GM18502 (cell line): ENCODE results near the gene TSEN54.
A peak's percentile ranks its signal among the peaks of the same experiment; 100 is the strongest.
"Not testable (repeated sequence)": the region's sequence is repeated elsewhere in the genome, so short reads cannot be mapped to it uniquely, and the experiment has no call there.

Experiments used
- ATAC-seq: cut with Tn5 transposase; IDR thresholded peaks from one replicate; pipeline ENCODE4 v1.9.1; 2021; ENCODE audit warnings: mild to moderate bottlenecking; ENCODE audit not compliant: unreplicated experiment, poor library complexity

The TSEN54 gene

GRCh38 chr17:75515496-75516254 is 653 bp upstream of the TSEN54 start, which contains the start of gene CASKIN2:
TSS of gene CASKIN2 (minus strand) at chr17:75515537. CDS start at chr17:75513804, 1,733 bp downstream.
- peak; percentile 59 for ATAC-seq

DNA sequence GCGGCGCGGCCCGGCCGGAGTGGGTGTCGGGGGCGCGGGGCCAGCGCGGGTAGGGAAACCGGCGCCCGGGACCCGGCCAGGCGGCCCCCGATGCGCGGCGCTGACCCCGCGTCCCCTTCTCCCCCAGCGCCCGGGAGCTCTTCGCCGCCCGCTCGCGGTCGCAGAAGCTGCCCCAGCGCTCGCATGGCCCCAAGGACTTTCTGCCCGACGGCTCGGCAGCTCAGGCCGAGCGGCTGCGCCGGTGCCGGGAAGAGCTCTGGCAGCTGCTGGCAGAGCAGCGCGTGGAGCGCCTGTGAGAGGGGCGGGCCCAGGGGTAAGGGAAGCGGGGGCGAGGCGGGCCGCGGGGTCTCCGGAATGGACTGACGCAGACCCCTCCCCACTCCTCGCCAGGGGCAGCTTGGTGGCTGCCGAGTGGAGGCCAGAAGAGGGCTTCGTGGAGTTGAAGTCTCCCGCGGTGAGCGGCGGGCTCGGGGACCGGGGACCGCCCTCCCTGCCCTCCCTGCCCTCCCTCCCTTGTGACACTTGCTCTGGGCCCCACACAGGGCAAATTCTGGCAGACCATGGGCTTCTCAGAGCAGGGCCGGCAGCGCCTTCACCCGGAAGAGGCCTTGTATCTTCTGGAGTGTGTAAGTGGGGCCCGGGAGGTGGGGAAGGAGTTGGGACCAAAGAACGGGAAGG is 430 bp downstream of the TSEN54 start:
- peak; percentile 21 for ATAC-seq

- ATAC-seq, result no peak
Measured at GRCh38 chr17:75517297-75517865, 1.1 kb downstream of the TSEN54 start.

DNA sequence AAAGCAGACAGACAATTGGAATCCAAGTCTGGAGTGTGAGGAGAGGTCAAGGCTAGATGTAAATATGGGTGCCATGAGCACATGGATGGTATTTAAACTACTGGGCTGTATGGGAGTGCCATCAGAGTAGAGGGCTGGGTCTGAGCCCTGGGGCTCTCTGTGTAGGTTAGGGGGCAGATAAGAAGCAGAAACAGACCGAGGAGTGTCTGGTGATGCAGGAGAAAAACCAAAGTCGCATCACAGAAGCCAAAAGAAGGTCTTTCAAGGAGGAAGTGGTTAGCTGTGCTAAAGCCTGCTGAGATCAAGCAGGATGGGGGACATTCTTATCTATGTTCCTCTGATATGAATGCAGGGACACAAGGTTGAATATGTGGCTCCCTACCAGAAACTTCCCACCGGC is 1.9 kb downstream of the TSEN54 start:
- ATAC-seq, result no peak

- no peak for ATAC-seq
Measured at GRCh38 chr17:75518983-75519537, 2.7 kb downstream of the TSEN54 start.

DNA sequence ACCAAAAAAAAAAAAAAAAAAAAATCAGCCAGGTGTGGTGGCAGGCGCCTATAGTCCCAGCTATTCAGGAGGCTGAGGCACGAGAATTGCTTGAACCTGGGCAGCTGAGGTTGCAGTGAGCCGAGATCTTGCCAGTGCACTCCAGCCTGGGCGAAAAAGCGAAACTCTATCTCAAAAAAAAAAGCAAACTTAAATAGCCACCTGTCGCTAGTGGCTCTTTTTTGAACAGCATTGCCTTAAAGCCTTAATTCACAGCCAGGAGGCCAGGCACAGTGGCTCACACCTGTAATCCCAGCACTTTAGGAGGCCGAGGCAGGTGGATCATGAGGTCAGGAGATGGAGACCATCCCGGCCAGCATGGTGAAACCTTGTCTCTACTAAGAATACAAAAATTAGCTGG is 4.1 kb downstream of the TSEN54 start:
- ATAC-seq, result not testable (repeated sequence)

- ATAC-seq, result no peak
Measured at GRCh38 chr17:75521290-75521689, 5.0 kb downstream of the TSEN54 start.

- no peak for ATAC-seq
Measured at GRCh38 chr17:75521951-75522727, 5.8 kb downstream of the TSEN54 start.

- no peak for ATAC-seq
Measured at GRCh38 chr17:75523647-75524046, 7.3 kb downstream of the TSEN54 start.

DNA sequence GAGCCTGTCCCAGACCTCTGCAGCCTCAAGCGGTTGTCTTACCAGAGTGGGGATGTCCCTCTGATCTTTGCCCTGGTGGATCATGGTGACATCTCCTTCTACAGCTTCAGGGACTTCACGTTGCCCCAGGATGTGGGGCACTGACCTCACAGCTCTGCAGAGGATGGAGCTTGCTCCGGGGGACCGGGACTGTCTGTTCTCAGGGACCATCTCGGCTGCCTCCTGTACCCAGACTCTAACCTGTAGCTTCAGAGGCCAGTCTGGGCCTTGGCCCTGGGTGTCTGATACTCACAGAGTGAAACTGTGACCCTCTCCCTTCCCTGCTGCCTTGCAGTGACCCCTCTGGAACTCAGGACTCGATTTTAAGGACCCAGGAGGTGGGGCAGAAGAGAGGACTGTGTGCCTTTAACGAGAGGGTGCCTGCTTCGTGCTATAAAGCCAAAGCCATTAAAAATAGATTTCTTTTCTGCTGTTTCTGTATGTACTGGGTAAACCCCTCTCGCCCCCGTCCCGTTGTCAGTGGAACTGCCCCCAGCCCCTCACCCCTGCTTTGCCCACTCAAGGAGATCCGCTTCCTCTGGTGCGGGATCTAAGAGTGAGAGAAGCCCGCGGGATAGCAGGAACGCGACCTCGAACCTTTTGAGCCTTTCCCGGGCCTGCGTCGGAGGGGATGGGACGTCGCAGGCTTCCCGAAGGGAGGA is 8.1 kb downstream of the TSEN54 start:
- no peak for ATAC-seq

- peak; percentile 87 for ATAC-seq
Measured at GRCh38 chr17:75524970-75525805, 8.9 kb downstream of the TSEN54 start, which contains the start of gene LLGL2. TSS of gene LLGL2 (plus strand) at chr17:75525697. CDS start at chr17:75543427, 17,730 bp downstream.

- ATAC-seq, result no peak
Measured at GRCh38 chr17:75525806-75526554, 9.7 kb downstream of the TSEN54 start.

- ATAC-seq, result no peak
Measured at GRCh38 chr17:75526555-75527270, 10.4 kb downstream of the TSEN54 start.

GRCh38 chr17:75530837-75531720 is 14.8 kb downstream of the TSEN54 start:
- ATAC-seq, result no peak

DNA sequence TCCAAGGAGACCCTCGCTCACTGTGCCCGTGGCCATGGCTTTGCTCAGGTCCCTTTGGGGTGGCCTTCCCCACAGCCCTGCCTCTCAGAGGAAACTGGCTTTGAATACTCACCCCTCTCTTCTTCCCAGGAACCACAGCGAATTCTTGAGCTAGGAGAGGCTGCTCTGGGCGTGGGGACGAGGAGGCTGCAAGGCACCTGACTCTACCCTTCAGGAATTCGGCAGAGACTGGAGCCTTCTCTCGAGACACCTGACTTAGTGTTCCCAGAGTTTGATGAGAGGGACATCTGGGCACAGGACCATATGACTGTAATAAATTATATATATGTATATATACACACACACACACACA is 15.4 kb downstream of the TSEN54 start:
- ATAC-seq, result no peak

DNA sequence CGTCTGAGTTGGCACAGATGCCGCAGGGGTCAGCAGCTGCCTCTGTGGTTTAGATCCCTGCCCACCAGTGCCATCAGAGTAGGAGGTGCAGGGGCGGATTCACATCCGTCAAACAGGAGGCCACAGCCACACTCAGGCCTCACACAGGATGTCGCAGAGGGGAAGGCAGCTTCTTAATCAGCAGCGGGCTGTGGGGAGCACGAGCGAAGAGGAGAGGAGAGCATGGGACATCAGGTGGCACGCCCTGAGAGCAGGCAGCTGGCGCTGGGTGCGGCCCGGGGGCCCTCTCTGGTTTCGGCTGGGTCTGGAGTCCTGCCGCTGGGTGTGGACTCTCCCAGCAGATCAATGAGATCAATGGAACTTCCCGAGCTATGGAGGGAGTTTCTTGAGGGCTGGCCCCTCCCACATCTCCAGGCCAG is 18.8 kb downstream of the TSEN54 start:
- no peak for ATAC-seq

DNA sequence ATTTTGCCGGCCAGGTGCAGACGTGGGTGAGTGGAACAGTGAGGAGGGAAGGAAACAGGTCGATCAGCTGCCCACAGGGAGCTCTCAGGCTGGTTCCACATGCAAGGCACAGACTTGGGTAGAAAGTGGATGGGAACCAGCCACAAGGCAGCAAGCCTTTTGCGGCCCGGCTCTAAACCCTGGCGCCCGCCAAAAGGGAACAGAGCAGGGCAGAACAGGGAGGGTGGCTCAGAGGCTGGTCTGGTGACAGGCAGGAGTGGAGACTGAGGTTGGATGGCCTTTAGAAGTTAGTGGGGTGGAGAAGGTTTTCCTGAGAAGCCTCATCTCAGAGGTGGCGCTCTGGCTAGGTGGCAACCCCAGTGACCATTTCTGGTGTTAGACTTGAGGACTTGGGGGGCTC is 19.5 kb downstream of the TSEN54 start:
- ATAC-seq, result no peak
